GM21515 (cell line): Measurements from ENCODE around the gene CHRNA3.
"Not testable (repeated sequence)": the region's sequence is repeated elsewhere in the genome, so short reads cannot be mapped to it uniquely, and the experiment has no call there.

Source experiments
- ATAC-seq: cut with Tn5 transposase; IDR thresholded peaks from one replicate; pipeline ENCODE4 v1.9.1; 2021; ENCODE audit not compliant: unreplicated experiment

Gene CHRNA3

GRCh38 chr15:78618064-78618463 lies 2.7 kb downstream of the CHRNA3 start:
- ATAC-seq = no peak

- ATAC-seq = no peak
Measured at GRCh38 chr15:78617516-78617915, 3.3 kb downstream of the CHRNA3 start.

GRCh38 chr15:78617076-78617475 lies 3.7 kb downstream of the CHRNA3 start:
- ATAC-seq = no peak

- no peak for ATAC-seq
Measured at GRCh38 chr15:78616506-78616905, 4.3 kb downstream of the CHRNA3 start.

- no peak for ATAC-seq
Measured at GRCh38 chr15:78615151-78615589, 5.6 kb downstream of the CHRNA3 start.

GRCh38 chr15:78614021-78614420 lies 6.8 kb downstream of the CHRNA3 start:
- no peak for ATAC-seq

GRCh38 chr15:78609551-78609950 lies 11.2 kb downstream of the CHRNA3 start:
- not testable (repeated sequence) for ATAC-seq

GRCh38 chr15:78605680-78606079 lies 15.1 kb downstream of the CHRNA3 start:
- no peak for ATAC-seq

GRCh38 chr15:78605201-78605600 lies 15.6 kb downstream of the CHRNA3 start:
- ATAC-seq = no peak

GRCh38 chr15:78604420-78604819 lies 16.4 kb downstream of the CHRNA3 start:
- ATAC-seq = no peak

GRCh38 chr15:78603467-78603866 lies 17.3 kb downstream of the CHRNA3 start:
- ATAC-seq = no peak

- no peak for ATAC-seq
Measured at GRCh38 chr15:78599189-78599588, 21.6 kb downstream of the CHRNA3 start.

GRCh38 chr15:78598348-78598747 lies 22.4 kb downstream of the CHRNA3 start:
- no peak for ATAC-seq

GRCh38 chr15:78597583-78597982 lies 23.2 kb downstream of the CHRNA3 start:
- ATAC-seq = no peak

- no peak for ATAC-seq
Measured at GRCh38 chr15:78574944-78575343, 45.9 kb downstream of the CHRNA3 start.

- ATAC-seq = no peak
Measured at GRCh38 chr15:78573416-78573815, 47.4 kb downstream of the CHRNA3 start.

GRCh38 chr15:78571382-78571781 lies 49.4 kb downstream of the CHRNA3 start:
- no peak for ATAC-seq

GRCh38 chr15:78570710-78571109 lies 50.1 kb downstream of the CHRNA3 start:
- no peak for ATAC-seq

GRCh38 chr15:78567531-78567930 lies 53.3 kb downstream of the CHRNA3 start:
- no peak for ATAC-seq

- peak; percentile 21 for ATAC-seq
Measured at GRCh38 chr15:78565951-78566774, 54.6 kb downstream of the CHRNA3 start.

- peak; percentile 81 for ATAC-seq
Measured at GRCh38 chr15:78565097-78565950, 55.5 kb downstream of the CHRNA3 start, which contains the start of gene CHRNA5. Gene CHRNA5, plus strand, starts transcription at chr15:78565520. Its CDS starts 200 bp downstream, at chr15:78565720.

- ATAC-seq = no peak
Measured at GRCh38 chr15:78564743-78565096, 56.1 kb downstream of the CHRNA3 start.
